GM18511 (cell line): ENCODE results near the gene PRRT1B.
A peak's percentile ranks its signal among the peaks of the same experiment; 100 is the strongest.
"Not testable (repeated sequence)": the region's sequence is repeated elsewhere in the genome, so short reads cannot be mapped to it uniquely, and the experiment has no call there.

Experiments
- ATAC-seq: cut with Tn5 transposase; IDR thresholded peaks from one replicate; pipeline ENCODE4 v1.9.1; 2021; ENCODE audit warnings: mild to moderate bottlenecking, moderate library complexity; ENCODE audit not compliant: unreplicated experiment

PRRT1B gene

DNA sequence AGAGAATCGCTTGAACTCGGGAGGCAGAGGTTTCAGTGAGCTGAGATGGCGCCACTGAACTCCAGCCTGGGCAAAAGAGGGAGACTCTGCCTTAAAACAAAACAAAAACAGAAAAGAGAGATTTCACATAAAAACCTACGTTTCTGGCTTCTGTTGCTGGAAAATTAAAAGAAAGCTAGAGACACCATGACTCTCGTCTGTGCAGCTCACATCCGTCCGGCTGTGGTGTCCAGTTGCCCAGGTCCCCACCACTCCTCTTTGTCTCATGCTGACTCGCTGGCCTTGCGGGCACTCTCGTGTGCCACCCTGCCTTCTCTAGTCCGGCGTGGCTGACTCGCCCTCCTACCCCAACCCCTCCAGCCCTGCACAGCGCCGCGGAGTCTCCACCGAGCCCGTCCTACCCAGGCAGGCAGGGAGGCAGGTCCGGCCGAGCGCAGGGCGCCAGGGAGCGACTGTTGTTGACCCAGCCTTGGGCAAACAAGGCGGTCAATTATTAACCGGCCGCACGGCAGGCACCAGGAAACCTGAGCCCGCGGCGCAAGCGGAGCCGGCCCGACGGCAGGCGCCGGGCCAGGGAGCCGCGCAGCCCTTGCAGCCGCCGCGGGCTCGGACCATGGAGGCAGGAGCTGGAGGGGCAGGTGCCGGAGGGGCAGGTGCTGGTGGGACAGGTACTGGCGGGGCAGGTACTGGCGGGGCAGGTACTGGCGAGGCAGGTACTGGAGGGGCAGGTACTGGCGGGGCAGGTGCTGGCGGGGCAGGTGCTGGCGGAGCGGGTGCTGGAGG lies at the start of gene PRRT1B:
PRRT1B (plus strand) TSS at position 521 of the 783 bp plus-strand sequence; CDS start at position 614, 93 bp downstream.
- ATAC-seq, result no peak

DNA sequence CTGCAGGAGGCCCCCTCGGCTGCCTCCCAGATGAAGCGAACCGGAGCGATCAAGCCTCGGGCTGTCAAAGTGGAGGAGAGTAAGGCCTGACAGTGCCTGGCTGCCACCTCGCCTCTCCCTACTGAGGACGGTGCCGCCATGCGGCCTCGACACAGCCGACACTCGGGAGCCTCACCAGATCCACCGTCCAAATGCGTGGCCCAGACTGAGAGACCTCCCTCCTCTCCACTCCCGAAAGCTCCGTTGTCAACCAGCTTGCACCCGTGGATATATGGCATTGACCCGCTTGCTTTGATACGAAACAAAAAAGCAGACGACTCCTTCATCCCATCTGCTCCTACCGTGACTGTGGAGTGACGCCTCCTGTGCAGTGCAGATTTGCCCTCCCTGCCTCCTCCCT lies 49.5 kb upstream of the PRRT1B start:
- no peak for ATAC-seq

GRCh38 chr9:131496844-131497405 lies 48.4 kb upstream of the PRRT1B start:
- ATAC-seq, result no peak

- ATAC-seq, result no peak
Observed at GRCh38 chr9:131499254-131499767, 46.0 kb upstream of the PRRT1B start.

GRCh38 chr9:131500377-131500776 lies 44.9 kb upstream of the PRRT1B start:
- no peak for ATAC-seq

GRCh38 chr9:131500939-131501541 lies 44.3 kb upstream of the PRRT1B start:
- ATAC-seq, result no peak

DNA sequence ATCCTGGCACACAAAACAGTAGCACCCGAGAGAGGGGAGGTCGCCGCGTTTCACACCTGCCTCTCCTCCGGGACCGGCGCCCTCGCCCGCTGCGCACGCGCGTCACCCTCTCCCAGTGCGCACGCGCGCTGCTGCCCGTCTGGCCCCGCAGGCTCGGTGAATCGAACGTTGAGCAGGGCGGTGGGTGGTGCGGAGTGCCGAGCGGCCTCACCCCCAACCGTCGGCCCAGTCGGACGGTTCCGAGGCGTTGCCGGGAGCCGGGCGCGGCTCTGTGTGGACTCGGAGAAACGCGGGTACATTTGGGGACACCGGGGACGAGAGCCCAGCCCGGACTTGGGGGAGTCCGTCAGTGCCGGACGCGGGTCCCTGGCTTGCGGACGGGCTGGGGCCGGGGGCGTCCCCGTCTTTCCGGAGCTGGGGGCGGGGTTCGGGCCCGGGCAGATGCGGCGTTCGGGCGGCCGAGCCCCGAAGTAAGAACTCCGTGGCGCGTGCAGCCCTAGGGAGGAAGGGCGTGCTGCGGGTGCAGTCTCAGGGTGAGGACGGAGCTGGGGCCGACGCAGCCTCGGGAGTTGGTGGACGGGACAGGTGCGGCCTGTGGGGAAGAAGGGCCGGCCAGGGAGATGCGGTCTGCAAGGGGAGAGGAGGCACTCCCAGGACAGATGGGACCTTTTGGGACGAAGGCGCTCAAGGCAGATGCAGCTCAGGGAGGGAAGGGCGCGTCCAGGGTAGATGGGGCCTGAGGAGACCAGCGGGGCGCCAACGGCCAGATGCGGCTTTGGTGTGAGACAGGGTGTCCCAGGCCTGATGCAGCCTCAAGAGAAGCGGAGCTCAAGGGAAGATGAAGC lies 42.3 kb upstream of the PRRT1B start, which contains the start of gene POMT1:
POMT1 (plus strand) TSS at position 138 of the 845 bp plus-strand sequence. CDS start 1,301 bp downstream, outside the sequence.
- peak; percentile 83 for ATAC-seq

DNA sequence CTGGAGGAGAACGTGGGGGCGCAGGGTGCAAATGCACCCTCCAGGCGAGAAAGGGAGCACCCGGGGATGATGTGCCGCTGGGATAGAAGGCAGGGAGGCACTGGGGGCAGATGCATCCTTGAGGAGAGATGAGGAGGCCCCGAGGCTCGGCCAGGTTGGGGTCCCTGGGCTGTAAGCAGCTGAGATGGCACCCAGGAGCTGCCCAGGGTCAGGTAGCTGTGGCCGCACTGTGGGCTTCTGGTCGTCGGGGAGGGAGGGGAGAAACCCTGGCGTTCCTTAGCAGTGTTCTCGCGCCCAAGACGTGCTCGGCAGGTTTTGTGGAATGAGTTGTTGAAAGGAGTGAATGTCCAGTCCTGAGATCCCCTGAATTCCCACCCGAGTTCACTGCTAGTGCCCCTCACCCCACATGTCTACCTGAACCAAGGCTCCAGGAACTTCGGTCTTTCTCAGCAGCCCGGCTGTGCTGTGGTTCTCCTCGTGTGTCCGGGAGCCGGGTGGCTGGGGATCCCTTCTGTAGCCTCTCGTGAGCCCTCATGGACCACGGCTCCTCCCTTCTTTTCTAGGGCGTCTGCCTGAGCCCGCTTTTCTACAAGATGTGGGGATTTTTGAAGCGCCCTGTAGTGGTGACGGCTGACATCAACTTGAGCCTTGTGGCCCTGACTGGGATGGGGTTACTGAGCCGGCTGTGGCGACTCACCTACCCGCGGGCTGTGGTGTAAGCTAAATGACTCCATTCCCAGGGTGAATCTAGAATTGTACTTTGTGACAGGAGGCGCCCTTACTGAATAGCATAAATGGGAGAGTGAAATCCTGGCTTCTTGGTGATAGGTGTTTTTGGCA lies 41.5 kb upstream of the PRRT1B start:
- ATAC-seq, result no peak

- no peak for ATAC-seq
Observed at GRCh38 chr9:131505012-131505411, 40.3 kb upstream of the PRRT1B start.

GRCh38 chr9:131511416-131511815 lies 33.9 kb upstream of the PRRT1B start:
- ATAC-seq, result no peak

DNA sequence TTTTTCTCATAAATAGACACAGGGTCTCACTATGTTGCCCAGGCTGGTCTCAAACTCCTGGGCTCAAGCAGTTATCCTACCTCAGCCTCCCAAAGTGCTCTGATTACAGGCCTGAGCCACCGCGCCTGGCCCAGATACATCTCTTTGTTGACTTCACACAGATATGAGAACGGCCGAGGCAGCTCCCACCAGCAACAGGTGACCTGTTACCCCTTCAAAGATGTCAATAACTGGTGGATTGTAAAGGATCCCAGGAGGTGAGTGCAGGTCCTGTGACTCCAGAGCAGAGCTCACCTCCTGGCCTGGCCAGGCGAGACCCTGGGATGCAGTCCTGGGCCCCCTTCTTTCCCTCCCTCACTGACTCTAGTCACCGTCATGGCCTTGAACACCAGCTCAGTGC lies 33.4 kb upstream of the PRRT1B start:
- ATAC-seq, result no peak

GRCh38 chr9:131513177-131513576 lies 32.1 kb upstream of the PRRT1B start:
- no peak for ATAC-seq

- ATAC-seq, result not testable (repeated sequence)
Observed at GRCh38 chr9:131515559-131516031, 29.7 kb upstream of the PRRT1B start.

DNA sequence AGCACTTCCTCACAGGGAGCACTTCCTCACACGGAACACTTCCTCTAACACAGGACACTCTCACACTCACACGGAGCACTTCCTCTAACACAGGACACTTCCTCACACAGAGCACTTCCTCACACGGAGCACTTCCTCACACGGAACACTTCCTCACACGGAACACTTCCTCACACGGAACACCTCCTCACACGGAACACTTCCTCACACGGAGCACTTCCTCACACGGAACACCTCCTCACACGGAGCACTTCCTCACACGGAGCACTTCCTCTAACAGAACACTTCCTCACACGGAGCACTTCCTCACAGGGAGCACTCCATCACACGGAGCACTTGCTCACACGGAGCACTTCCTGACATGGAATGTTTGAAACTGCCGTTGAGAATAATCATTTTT lies 29.2 kb upstream of the PRRT1B start:
- no peak for ATAC-seq

DNA sequence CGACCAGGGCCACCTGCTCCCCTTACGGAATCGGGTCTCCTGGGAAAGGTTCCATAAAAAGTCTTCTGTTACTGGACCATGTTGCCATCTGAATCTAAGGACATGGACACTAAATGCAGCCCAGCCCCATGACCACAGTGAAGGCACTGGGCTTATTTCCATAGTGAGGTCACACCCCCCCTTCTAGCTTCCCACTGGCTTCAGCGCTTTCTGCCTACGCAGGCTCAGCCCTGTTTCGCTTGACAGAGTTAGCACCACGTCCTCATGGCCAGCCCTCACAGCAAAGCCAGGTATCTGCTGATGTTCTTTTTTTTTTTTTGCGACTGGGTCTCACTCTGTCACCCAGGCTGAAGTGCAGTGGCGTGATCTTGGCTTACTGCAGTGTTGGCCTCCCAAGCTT lies 28.4 kb upstream of the PRRT1B start:
- ATAC-seq, result no peak

DNA sequence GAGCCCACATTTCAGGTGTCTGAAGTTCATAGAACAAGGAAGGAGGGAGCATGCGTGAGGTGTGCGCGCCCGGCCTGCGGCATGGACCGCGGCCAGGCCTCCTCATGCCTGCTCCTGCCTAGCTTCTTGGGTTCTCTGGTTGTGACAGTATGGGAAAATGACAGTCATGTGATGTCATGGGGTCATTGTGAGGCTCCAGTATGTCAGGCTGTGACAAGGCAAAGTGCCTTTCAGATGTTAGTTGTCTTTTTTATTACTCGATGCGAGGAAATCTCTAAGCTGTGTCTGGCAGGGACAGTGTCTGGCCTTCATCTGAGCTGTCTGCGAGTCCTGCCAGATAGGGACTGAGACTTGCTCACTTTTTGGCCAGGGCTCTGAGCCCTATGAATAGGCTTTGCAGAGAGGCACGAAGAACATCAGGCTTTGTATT lies 27.5 kb upstream of the PRRT1B start:
- no peak for ATAC-seq

GRCh38 chr9:131518553-131518952 lies 26.8 kb upstream of the PRRT1B start:
- no peak for ATAC-seq

DNA sequence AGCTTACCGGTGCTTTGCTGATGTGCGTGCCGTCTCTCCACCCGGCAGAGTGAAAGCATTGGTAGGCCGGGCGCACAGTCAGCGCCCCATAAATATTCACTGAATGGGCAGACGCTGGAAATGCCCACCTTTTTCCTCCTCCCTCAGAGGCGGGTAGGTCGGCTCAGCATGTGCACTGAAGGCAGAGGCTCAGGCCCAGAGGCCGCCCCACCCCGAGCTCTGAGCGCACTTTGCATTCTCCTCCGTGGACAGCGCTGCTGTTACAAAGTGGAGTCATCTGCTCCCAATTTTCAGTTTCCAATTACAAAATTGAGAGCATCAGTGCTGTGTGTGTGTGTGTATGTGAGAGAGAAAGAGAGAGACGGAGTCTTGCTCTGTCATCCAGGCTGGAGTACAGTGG lies 24.8 kb upstream of the PRRT1B start:
- ATAC-seq, result no peak

DNA sequence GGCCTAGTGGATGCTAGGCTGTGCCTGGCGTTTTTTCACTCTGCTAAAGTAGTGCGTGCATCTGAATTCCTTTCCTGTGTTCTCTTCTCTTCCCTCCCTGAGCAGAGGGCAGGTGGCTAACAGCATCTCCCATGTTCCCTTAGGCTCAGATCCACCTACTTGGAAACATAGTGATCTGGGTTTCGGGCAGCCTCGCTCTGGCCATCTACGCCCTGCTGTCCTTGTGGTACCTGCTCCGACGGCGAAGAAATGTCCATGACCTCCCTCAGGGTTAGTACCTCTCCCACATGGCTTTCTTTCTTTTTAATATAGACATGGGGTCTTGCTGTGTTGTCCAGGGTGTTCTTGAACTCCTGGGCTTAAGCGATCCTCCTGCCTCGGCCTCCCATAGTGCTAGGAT lies 24.1 kb upstream of the PRRT1B start:
- no peak for ATAC-seq

DNA sequence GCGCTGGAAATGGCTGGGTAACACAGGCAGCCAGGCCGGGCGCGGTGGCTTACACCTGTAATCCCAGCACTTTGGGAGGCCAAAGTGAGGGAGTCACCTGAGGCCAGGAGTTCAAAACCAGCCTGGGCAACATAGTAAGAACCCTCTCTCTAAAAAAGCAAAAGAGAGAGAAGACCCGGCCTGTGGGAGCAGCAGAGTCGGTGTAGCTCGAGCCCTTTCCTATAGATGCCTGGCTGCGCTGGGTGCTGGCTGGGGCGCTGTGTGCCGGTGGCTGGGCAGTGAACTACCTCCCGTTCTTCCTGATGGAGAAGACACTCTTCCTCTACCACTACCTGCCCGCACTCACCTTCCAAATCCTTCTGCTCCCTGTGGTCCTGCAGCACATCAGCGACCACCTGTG lies 23.5 kb upstream of the PRRT1B start:
- ATAC-seq, result no peak
